H1 (cell line): ENCODE results near the gene ARNT2. TPM values are rescaled to one million over a fixed set of nuclear protein-coding genes. Genes with fewer than 3 reads are reported as not detected.

Source experiments
- CTCF ChIA-PET: fragments of 300-600 bp; sonication (Branson Sonifier 250); formaldehyde crosslinking; loops from one replicate; lab custom pipeline; 2021; ENCODE audit not compliant: partially characterized antibody; lab: Charles Lee
- POLR2A ChIA-PET: fragments of 300-600 bp; sonication (Branson Sonifier 250); formaldehyde crosslinking; loops from one replicate; lab custom pipeline; 2021; ENCODE audit warnings: inconsistent platforms; ENCODE audit not compliant: partially characterized antibody; lab: Charles Lee
- DNase-seq, 2 experiments: peaks; one replicate each; pipeline versions ENCODE4 v3.0.0 to v3.0.0-alpha.2; 2010 to 2022; ENCODE audit warnings: low spot score in 2 of 2, low read depth in 1 of 2, mixed read lengths in 1 of 2
- FAIRE-seq: peaks from 2 replicates; lab custom pipeline; 2011; peaks lifted over from hg19 to GRCh38; lab: Jason Lieb, UNC
- H2AFZ ChIP-seq: 2 replicates; pipeline ENCODE4 v1.8.1; 2012; ENCODE audit warnings: low read length, inconsistent platforms
- H2AK5ac ChIP-seq: 2 replicates; pipeline ENCODE4 v1.6.1; 2013; ENCODE audit warnings: low read depth, low read length
- H2BK120ac ChIP-seq: replicated peaks from 2 replicates; pipeline ENCODE3; 2013; ENCODE audit warnings: low read depth, low read length, inconsistent platforms
- H2BK12ac ChIP-seq: 2 replicates; pipeline ENCODE4 v1.6.1; 2013; ENCODE audit warnings: low read depth, low read length
- H2BK15ac ChIP-seq: 2 replicates; pipeline ENCODE4 v1.6.1; 2013; ENCODE audit warnings: low read length
- H2BK20ac ChIP-seq: 2 replicates; pipeline ENCODE4 v1.6.1; 2013; ENCODE audit warnings: low read length
- H2BK5ac ChIP-seq: 2 replicates; pipeline ENCODE4 v1.6.1; 2013; ENCODE audit warnings: low read depth, low read length
- H3K14ac ChIP-seq: 2 replicates; pipeline ENCODE4 v1.6.1; 2013; ENCODE audit warnings: inconsistent platforms; ENCODE audit not compliant: insufficient read length
- H3K18ac ChIP-seq: 2 replicates; pipeline ENCODE4 v1.6.1; 2013; ENCODE audit warnings: low read length; ENCODE audit errors: extremely low read depth
- H3K23ac ChIP-seq: 2 replicates; pipeline ENCODE4 v1.6.1; 2013; ENCODE audit warnings: inconsistent platforms; ENCODE audit not compliant: insufficient read length
- H3K23me2 ChIP-seq: 2 replicates; pipeline ENCODE4 v1.6.1; 2013; ENCODE audit warnings: low read depth, low read length
- H3K27ac ChIP-seq: 2 replicates; pipeline ENCODE4 v1.6.1; 2011; ENCODE audit warnings: low read depth, low read length, inconsistent platforms
- H3K27me3 ChIP-seq, 4 experiments: replicated peaks in 1 of 4; 1 replicate in 1 of 4; 2 replicates in 3 of 4; pipeline versions ENCODE4 v1.6.1 to v1.8.1; 2011 to 2013; ENCODE audit warnings: low read length in 3 of 4, mild to moderate bottlenecking in 3 of 4, inconsistent platforms in 2 of 4, mixed read lengths in 2 of 4, moderate library complexity in 1 of 4; ENCODE audit not compliant: control insufficient read depth in 3 of 4, insufficient read depth in 3 of 4; ENCODE audit errors: extremely low read depth in 1 of 4
- H3K36me3 ChIP-seq, 4 experiments: 2 replicates each; pipeline versions ENCODE4 v1.6.1 to v1.8.1; 2011 to 2013; ENCODE audit warnings: mild to moderate bottlenecking in 4 of 4, low read length in 3 of 4, moderate library complexity in 2 of 4, control low read depth in 1 of 4, inconsistent platforms in 1 of 4; ENCODE audit not compliant: insufficient read depth in 4 of 4, control insufficient read depth in 2 of 4
- H3K4ac ChIP-seq: replicated peaks from 2 replicates; pipeline ENCODE3; 2013; ENCODE audit warnings: low read length, low read depth, mixed read lengths, inconsistent platforms; ENCODE audit not compliant: insufficient read length
- H3K4me1 ChIP-seq, 4 experiments: replicated peaks in 1 of 4; 1 replicate in 1 of 4; 2 replicates in 3 of 4; pipeline versions ENCODE4 v1.6.1 to v1.8.1; 2011 to 2013; ENCODE audit warnings: low read length in 3 of 4, inconsistent platforms in 2 of 4, mixed read lengths in 1 of 4; ENCODE audit not compliant: insufficient read depth in 4 of 4, control insufficient read depth in 3 of 4
- H3K4me2 ChIP-seq, 2 experiments: 2 replicates each; pipeline versions ENCODE4 v1.6.1 to v1.8.1; 2011 to 2013; ENCODE audit warnings: low read depth in 2 of 2, low read length in 2 of 2, control low read depth in 1 of 2, inconsistent platforms in 1 of 2, mild to moderate bottlenecking in 1 of 2; ENCODE audit not compliant: insufficient read depth in 1 of 2
- H3K4me3 ChIP-seq, 4 experiments: fragments of 200-600, 300-600 bp in 1 of 4; sonication (generic), shearing (Covaris generic), sonication (Bioruptor Twin) in 1 of 4; 2 replicates each; pipeline versions ENCODE4 v1.5.1 to v1.8.1; 2011 to 2016; ENCODE audit warnings: low read length in 4 of 4, low read depth in 3 of 4, control low read depth in 2 of 4, inconsistent platforms in 2 of 4, mild to moderate bottlenecking in 2 of 4, mixed read lengths in 1 of 4, moderate library complexity in 1 of 4; ENCODE audit not compliant: insufficient read depth in 2 of 4; ENCODE audit errors: extremely low read depth in 1 of 4
- H3K56ac ChIP-seq: replicated peaks from 2 replicates; pipeline ENCODE3; 2013; ENCODE audit warnings: low read depth, mild to moderate bottlenecking, mixed read lengths, low read length, inconsistent platforms; ENCODE audit not compliant: insufficient read length
- H3K79me1 ChIP-seq: 2 replicates; pipeline ENCODE4 v1.6.1; 2013; ENCODE audit warnings: low read depth, low read length, control low read depth
- H3K79me2 ChIP-seq, 2 experiments: 2 replicates each; pipeline versions ENCODE4 v1.6.1 to v1.8.1; 2012 to 2013; ENCODE audit warnings: low read length in 2 of 2, mild to moderate bottlenecking in 2 of 2, inconsistent platforms in 1 of 2; ENCODE audit not compliant: insufficient read depth in 2 of 2, control insufficient read depth in 1 of 2
- H3K9ac ChIP-seq, 4 experiments: replicated peaks in 1 of 4; 1 replicate in 1 of 4; 2 replicates in 3 of 4; pipeline versions ENCODE4 v1.6.1 to v1.8.1; 2011 to 2013; ENCODE audit warnings: low read depth in 3 of 4, low read length in 3 of 4, control low read depth in 2 of 4, mild to moderate bottlenecking in 2 of 4, moderate library complexity in 2 of 4, inconsistent platforms in 1 of 4; ENCODE audit errors: extremely low read depth in 1 of 4
- H3K9me3 ChIP-seq, 2 experiments: 2 replicates each; pipeline versions ENCODE4 v1.6.1 to v1.8.1; 2012 to 2013; ENCODE audit warnings: mild to moderate bottlenecking in 2 of 2, moderate library complexity in 2 of 2, control low read depth in 1 of 2, inconsistent platforms in 1 of 2, low read depth in 1 of 2, low read length in 1 of 2, mixed read lengths in 1 of 2; ENCODE audit not compliant: insufficient read depth in 2 of 2
- H4K20me1 ChIP-seq, 2 experiments: replicated peaks in 1 of 2; 2 replicates each; pipeline versions ENCODE3 to v1.8.1; 2011 to 2013; ENCODE audit warnings: inconsistent platforms in 2 of 2, low read length in 2 of 2, mild to moderate bottlenecking in 1 of 2; ENCODE audit not compliant: insufficient read depth in 2 of 2, control insufficient read depth in 1 of 2
- H4K5ac ChIP-seq: 2 replicates; pipeline ENCODE4 v1.6.1; 2013; ENCODE audit warnings: low read length, low read depth, mixed read lengths, inconsistent platforms; ENCODE audit not compliant: insufficient read length
- H4K8ac ChIP-seq: 2 replicates; pipeline ENCODE4 v1.8.0; 2013; ENCODE audit warnings: mild to moderate bottlenecking, moderate library complexity, low read length, inconsistent platforms; ENCODE audit not compliant: insufficient read depth; ENCODE audit errors: extremely low read depth
- H4K91ac ChIP-seq: replicated peaks from 2 replicates; pipeline ENCODE3; 2013; ENCODE audit warnings: low read length, mixed read lengths, inconsistent platforms; ENCODE audit not compliant: insufficient read length
- ATF3 ChIP-seq: IDR thresholded peaks from 2 replicates; pipeline ENCODE4 v1.6.1; 2011; ENCODE audit warnings: low read depth, mild to moderate bottlenecking, low read length; ENCODE audit not compliant: insufficient read depth
- KDM4A ChIP-seq: IDR thresholded peaks from one replicate; pipeline ENCODE4 v1.7.1; 2012; ENCODE audit warnings: low read depth, mild to moderate bottlenecking, moderate library complexity, low read length, inconsistent platforms; ENCODE audit not compliant: severe bottlenecking
- RAD21 ChIP-seq, 2 experiments: IDR thresholded peaks in 1 of 2; conservative IDR thresholded peaks in 1 of 2; 2 replicates each; pipeline ENCODE4 v1.6.1; 2011; ENCODE audit warnings: low read depth in 2 of 2, low read length in 2 of 2, improper control_type of control experiment in 1 of 2, inconsistent platforms in 1 of 2, mild to moderate bottlenecking in 1 of 2, moderate library complexity in 1 of 2
- WGBS, 2 experiments: shearing (Covaris generic) in 1 of 2; methylation state at CpG; one replicate each; pipeline versions ENCODE4 v1.1.6 to v1.1.7; 2013 to 2015; ENCODE audit warnings: low lambda C conversion rate in 2 of 2, mixed read lengths in 2 of 2, inconsistent platforms in 1 of 2, low coverage in 1 of 2, missing lambda C conversion rate in 1 of 2; ENCODE audit not compliant: insufficient replicate concordance in 2 of 2, insufficient coverage in 1 of 2, insufficient read length in 1 of 2; ENCODE audit errors: extremely low coverage in 1 of 2, missing lambda C conversion rate in 1 of 2; 5-methylcytosine and 5-hydroxymethylcytosine counted together
- polyA plus RNA-seq, 7 experiments: library from polyadenylated mRNA; depleted of rRNA in 3 of 7; stranded (reverse) in 5 of 7; unstranded in 2 of 7; fragments of >200 nt in 5 of 7; fragments of 200-250 nt in 2 of 7; gene quantifications; 1 replicate in 5 of 7; 2 replicates in 1 of 7; 4 replicates in 1 of 7; pipeline versions ENCODE4 v1.2.1 to v1.2.3, GENCODE V29; 2011 to 2013; ENCODE audit warnings: missing spikeins in 2 of 7, mixed read lengths in 2 of 7
- total RNA-seq: library from RNA; stranded (reverse); fragmentation: NEBNext Ultra II Directional; extraction: Animal tissue kit (Norgen Biotek cat#: 25700); gene quantifications from 2 replicates; pipeline ENCODE4 v1.2.1, GENCODE V29; 2021

The ARNT2 gene
- total and polyA plus RNA-seq, 2 of the 8 experiments (the other 6 are each of a cell fraction or from before 2014, with no cell fraction given), result 9.5 to 14.6 TPM

GRCh38 chr15:80586161-80586560 lies 182.0 kb downstream of the ARNT2 start:
- Histone ChIP-seq H3K79me2 (no peaks in the 10 kb centered on the region), H2BK12ac (no peak overlapping the region), H4K20me1 (peaks cover 2 to 3% of the 10 kb centered on the region in 2 experiments), H4K8ac (no peak overlapping the region), H2BK20ac (no peak overlapping the region), H3K4me1 (peaks cover 0 to 6% (median 5%) of the 10 kb centered on the region in 4 experiments; a peak in 4 of 7 replicates), H3K36me3 (peaks cover 0 to 2% (median 0%) of the 10 kb centered on the region in 4 experiments; a peak in 1 of 8 replicates), H3K23me2 (no peaks in the 10 kb centered on the region), H3K4ac (no peak overlapping the region), H3K9me3 (no peaks in the 10 kb centered on the region), H4K5ac (no peak overlapping the region), H3K4me2 (no peak overlapping the region), H3K79me1 (no peaks in the 10 kb centered on the region), H4K91ac (no peak overlapping the region), H2BK120ac (no peak overlapping the region), H3K56ac (no peak overlapping the region), H2BK15ac (no peak overlapping the region), H2BK5ac (no peak overlapping the region), H3K18ac (no peak overlapping the region), H3K14ac (no peak overlapping the region), H2AK5ac (no peak overlapping the region), H3K4me3 (no peak overlapping the region), H3K27ac (no peak overlapping the region), H2AFZ (no peak overlapping the region), H3K23ac (no peak overlapping the region), H3K27me3 (no peaks in the 10 kb centered on the region), H3K9ac (no peak overlapping the region)
- FAIRE-seq (no peak), DNase-seq (no peak)
- ChIA-PET CTCF (interaction anchor here (0.5 to 4.4 kb wide), 9 partner anchors 9 to 1446 kb away, joined by 3 to 31 read pairs (median 9); no protein-coding TSS in a partner anchor), POLR2A (no interaction called here)
- 81% methylated on average over 4 of the region's 4 CpGs; no CpG with 5 or more reads in 1 of the 2 experiments for WGBS, 2 experiments
- no peak for TF ChIP-seq ATF3
- no peak for TF ChIP-seq RAD21 (IDR thresholded peaks at IDR 0.05 in 1 of 2, conservative IDR thresholded peaks at IDR 0.05 in 1 of 2; ENCODE audit: low read depth in 2 of 2, low read length in 2 of 2)
- TF ChIP-seq KDM4A, result no peak
